Measurements from ENCODE around the gene CCDC116.

Gene CCDC116, protein sequence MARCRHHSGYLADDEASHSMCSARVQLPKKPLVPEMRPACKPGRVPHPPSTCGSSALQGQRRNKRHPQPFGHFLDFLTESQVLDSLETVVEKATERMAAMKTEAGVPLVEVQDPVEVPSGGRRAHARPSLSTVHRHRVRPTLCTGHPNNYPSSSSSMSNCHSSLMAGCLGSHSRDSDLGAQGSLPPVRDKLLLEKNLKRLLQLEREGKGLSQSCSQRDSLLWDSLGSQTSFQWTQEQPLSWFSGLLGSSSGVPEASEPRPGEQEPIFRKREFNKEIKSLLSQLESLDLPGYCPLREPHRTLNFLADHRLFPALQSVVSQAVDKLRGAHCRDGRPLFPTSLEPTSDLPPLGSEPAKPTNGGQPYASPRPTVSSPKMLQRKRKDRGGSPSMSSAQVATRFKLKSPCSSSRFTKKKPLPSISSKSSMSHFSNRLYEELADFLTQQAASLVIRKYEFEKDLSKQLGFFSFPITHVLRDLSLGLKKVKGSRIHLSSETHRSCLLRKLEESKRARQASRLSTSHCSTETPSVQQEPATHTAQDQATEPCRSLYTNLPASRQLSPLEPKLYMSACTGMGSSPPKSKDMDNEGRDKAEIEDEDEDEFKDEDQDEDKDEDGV

GRCh38 chr22:21632237-21632895, at the start of gene CCDC116:
Gene CCDC116 (plus strand): TSS chr22:21632760. CDS start chr22:21633182, 422 bp downstream.
- TF ChIP-seq TCF4 (CRISPR knock-in tag; IDR thresholded peaks at IDR 0.05; ENCODE audit: borderline replicate concordance) (no peak), ZFP3 (CRISPR knock-in tag; IDR thresholded peaks at IDR 0.05) (no peak), GLIS3 (CRISPR knock-in tag; IDR thresholded peaks at IDR 0.05) (no peak)
- TF ChIP-seq, protein P1, sequence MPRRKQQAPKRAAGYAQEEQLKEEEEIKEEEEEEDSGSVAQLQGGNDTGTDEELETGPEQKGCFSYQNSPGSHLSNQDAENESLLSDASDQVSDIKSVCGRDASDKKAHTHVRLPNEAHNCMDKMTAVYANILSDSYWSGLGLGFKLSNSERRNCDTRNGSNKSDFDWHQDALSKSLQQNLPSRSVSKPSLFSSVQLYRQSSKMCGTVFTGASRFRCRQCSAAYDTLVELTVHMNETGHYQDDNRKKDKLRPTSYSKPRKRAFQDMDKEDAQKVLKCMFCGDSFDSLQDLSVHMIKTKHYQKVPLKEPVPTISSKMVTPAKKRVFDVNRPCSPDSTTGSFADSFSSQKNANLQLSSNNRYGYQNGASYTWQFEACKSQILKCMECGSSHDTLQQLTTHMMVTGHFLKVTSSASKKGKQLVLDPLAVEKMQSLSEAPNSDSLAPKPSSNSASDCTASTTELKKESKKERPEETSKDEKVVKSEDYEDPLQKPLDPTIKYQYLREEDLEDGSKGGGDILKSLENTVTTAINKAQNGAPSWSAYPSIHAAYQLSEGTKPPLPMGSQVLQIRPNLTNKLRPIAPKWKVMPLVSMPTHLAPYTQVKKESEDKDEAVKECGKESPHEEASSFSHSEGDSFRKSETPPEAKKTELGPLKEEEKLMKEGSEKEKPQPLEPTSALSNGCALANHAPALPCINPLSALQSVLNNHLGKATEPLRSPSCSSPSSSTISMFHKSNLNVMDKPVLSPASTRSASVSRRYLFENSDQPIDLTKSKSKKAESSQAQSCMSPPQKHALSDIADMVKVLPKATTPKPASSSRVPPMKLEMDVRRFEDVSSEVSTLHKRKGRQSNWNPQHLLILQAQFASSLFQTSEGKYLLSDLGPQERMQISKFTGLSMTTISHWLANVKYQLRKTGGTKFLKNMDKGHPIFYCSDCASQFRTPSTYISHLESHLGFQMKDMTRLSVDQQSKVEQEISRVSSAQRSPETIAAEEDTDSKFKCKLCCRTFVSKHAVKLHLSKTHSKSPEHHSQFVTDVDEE (CRISPR knock-in tag; IDR thresholded peaks at IDR 0.05) = no peak
- no peak for ATAC-seq

GRCh38 chr22:21582801-21583740, 49.5 kb upstream of the CCDC116 start:
- no peak for TF ChIP-seq ESRRG (CRISPR knock-in tag; IDR thresholded peaks at IDR 0.05)
- no peak for TF ChIP-seq SNAI2 (CRISPR knock-in tag; IDR thresholded peaks at IDR 0.05)
- TF ChIP-seq ZNF8 (CRISPR knock-in tag; IDR thresholded peaks at IDR 0.05) = no peak
- no peak for TF ChIP-seq OSR1 (CRISPR knock-in tag; IDR thresholded peaks at IDR 0.05)
- TF ChIP-seq CSRNP3 (CRISPR knock-in tag; IDR thresholded peaks at IDR 0.05) = no peak
- TF ChIP-seq, protein P2, sequence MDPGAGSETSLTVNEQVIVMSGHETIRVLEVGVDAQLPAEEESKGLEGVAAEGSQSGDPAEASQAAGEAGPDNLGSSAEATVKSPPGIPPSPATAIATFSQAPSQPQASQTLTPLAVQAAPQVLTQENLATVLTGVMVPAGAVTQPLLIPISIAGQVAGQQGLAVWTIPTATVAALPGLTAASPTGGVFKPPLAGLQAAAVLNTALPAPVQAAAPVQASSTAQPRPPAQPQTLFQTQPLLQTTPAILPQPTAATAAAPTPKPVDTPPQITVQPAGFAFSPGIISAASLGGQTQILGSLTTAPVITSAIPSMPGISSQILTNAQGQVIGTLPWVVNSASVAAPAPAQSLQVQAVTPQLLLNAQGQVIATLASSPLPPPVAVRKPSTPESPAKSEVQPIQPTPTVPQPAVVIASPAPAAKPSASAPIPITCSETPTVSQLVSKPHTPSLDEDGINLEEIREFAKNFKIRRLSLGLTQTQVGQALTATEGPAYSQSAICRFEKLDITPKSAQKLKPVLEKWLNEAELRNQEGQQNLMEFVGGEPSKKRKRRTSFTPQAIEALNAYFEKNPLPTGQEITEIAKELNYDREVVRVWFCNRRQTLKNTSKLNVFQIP (CRISPR knock-in tag; IDR thresholded peaks at IDR 0.05; ENCODE audit: borderline replicate concordance, low read depth) = no peak
- no peak for TF ChIP-seq TCF4 (CRISPR knock-in tag; IDR thresholded peaks at IDR 0.05; ENCODE audit: borderline replicate concordance)
- TF ChIP-seq TOX (CRISPR knock-in tag; IDR thresholded peaks at IDR 0.05; ENCODE audit: borderline replicate concordance) = no peak
- no peak for TF ChIP-seq BACH2 (CRISPR knock-in tag; IDR thresholded peaks at IDR 0.05; ENCODE audit: borderline replicate concordance)
- no peak for TF ChIP-seq PATZ1 (CRISPR knock-in tag; IDR thresholded peaks at IDR 0.05; ENCODE audit: borderline replicate concordance)
- TF ChIP-seq CSDC2 (CRISPR knock-in tag; IDR thresholded peaks at IDR 0.05) = no peak
- ATAC-seq = no peak

DNA sequence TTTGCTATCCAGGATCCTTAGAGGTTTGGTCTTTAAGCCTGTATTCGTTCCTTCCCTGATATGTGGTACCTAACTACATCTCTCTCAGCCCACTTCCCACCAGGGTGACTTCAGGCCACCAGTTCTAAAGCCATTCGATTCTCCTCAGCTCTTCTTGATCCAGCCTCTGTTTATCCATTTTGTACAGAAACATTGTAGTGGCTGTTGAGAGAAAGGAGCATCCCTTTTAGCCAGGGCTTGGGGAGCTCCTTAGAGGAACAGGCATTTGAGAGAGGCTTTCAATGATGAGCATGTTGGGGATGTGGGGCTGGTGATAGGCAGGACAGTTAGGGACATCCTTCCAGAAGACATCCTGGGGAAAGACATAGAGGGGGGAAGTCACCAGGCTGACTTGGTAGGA, 47.2 kb upstream of the CCDC116 start:
- ATAC-seq = no peak
- TF ChIP-seq ZFP30 (CRISPR knock-in tag; IDR thresholded peaks at IDR 0.05) (no peak), ZNF565 (CRISPR knock-in tag; conservative IDR thresholded peaks at IDR 0.05; ENCODE audit: low read depth) (no peak), ARNTL (CRISPR knock-in tag; IDR thresholded peaks at IDR 0.05; ENCODE audit: borderline replicate concordance, low read depth) (no peak), ZFP3 (CRISPR knock-in tag; IDR thresholded peaks at IDR 0.05) (no peak), OSR1 (CRISPR knock-in tag; IDR thresholded peaks at IDR 0.05) (no peak)
